HEK293 (cell line): ENCODE results near the gene XYLT2.
A peak's percentile ranks its signal among the peaks of the same experiment; 100 is the strongest.
"Not testable (repeated sequence)": the region's sequence is repeated elsewhere in the genome, so short reads cannot be mapped to it uniquely, and the experiment has no call there.

Source experiments
- CTCF ChIA-PET: fragments of 350-600 bp; formaldehyde crosslinking; extraction: SDS; loops from one replicate; lab custom pipeline; 2021; ENCODE audit warnings: antibody characterized with exemption; lab: Yijun Ruan, JAX
- POLR2A ChIA-PET: fragments of 300-600 bp; formaldehyde crosslinking; extraction: SDS; loops from one replicate; lab custom pipeline; 2020; ENCODE audit warnings: antibody characterized with exemption, inconsistent platforms; lab: Yijun Ruan, JAX
- H3K27ac ChIP-seq: fragments of 200-500 bp; sonication (Bioruptor generic); 2 replicates; pipeline ENCODE4 v1.5.1; 2014; ENCODE audit warnings: low read depth, low read length, control low read depth, inconsistent platforms; ENCODE audit errors: extremely low read depth
- H3K36me3 ChIP-seq, 2 experiments: fragments of 200-500 bp in 1 of 2; sonication (Bioruptor generic) in 1 of 2; 1 replicate in 1 of 2; 2 replicates in 1 of 2; pipeline ENCODE4 v1.5.1; 2014 to 2017; ENCODE audit warnings: inconsistent platforms in 2 of 2, low read length in 2 of 2; ENCODE audit not compliant: control insufficient read depth in 2 of 2, insufficient read depth in 1 of 2
- H3K4me1 ChIP-seq: fragments of 200-500 bp; sonication (Bioruptor generic); 2 replicates; pipeline ENCODE4 v1.5.1; 2014; ENCODE audit warnings: mild to moderate bottlenecking, low read length, inconsistent platforms; ENCODE audit not compliant: control insufficient read depth, insufficient read depth
- H3K4me3 ChIP-seq: 2 replicates; pipeline ENCODE4 v1.5.1; 2011; ENCODE audit warnings: low read depth, mild to moderate bottlenecking, control low read depth, low read length, moderate library complexity
- H3K9me3 ChIP-seq: fragments of 200-500 bp; sonication (Bioruptor generic); 2 replicates; pipeline ENCODE4 v1.5.1; 2014; ENCODE audit warnings: low read depth, low read length, inconsistent platforms; ENCODE audit not compliant: control insufficient read depth, insufficient read depth
- KLF8 ChIP-seq: fragments of 450-650 bp; formaldehyde crosslinking; IDR thresholded peaks from 2 replicates; pipeline ENCODE4 v1.5.1; 2016; ENCODE audit warnings: missing biosample characterization, missing genetic modification characterization
- MEIS1 ChIP-seq: sonication (generic); formaldehyde crosslinking; IDR thresholded peaks from 2 replicates; pipeline ENCODE4 v1.8.1; 2022; ENCODE audit warnings: missing genetic modification reagents, mild to moderate bottlenecking, borderline replicate concordance
- TCF7L2 ChIP-seq: IDR thresholded peaks from 2 replicates; pipeline ENCODE4 v1.6.1; 2011; ENCODE audit warnings: low read depth, mild to moderate bottlenecking, inconsistent platforms, low read length, moderate library complexity, borderline replicate concordance
- ZNF112 ChIP-seq: fragments of 450-650 bp; formaldehyde crosslinking; IDR thresholded peaks from 2 replicates; pipeline ENCODE4 v1.5.0; 2017; ENCODE audit warnings: missing biosample characterization, missing genetic modification characterization
- ZNF121 ChIP-seq: fragments of 450-650 bp; formaldehyde crosslinking; IDR thresholded peaks from 2 replicates; pipeline ENCODE4 v1.5.1; 2016; ENCODE audit warnings: missing biosample characterization, missing genetic modification characterization
- ZNF174 ChIP-seq: fragments of 450-650 bp; formaldehyde crosslinking; IDR thresholded peaks from 2 replicates; pipeline ENCODE4 v1.5.0; 2017; ENCODE audit warnings: missing biosample characterization, mild to moderate bottlenecking, missing genetic modification characterization
- ZNF223 ChIP-seq: fragments of 450-650 bp; formaldehyde crosslinking; IDR thresholded peaks from 2 replicates; pipeline ENCODE4 v1.5.1; 2016; ENCODE audit warnings: missing biosample characterization, missing genetic modification characterization
- ZNF335 ChIP-seq: fragments of 450-650 bp; formaldehyde crosslinking; conservative IDR thresholded peaks from 2 replicates; pipeline ENCODE4 v1.5.1; 2016; ENCODE audit warnings: missing biosample characterization, missing genetic modification characterization
- ZNF416 ChIP-seq: fragments of 450-650 bp; formaldehyde crosslinking; IDR thresholded peaks from 2 replicates; pipeline ENCODE4 v1.5.1; 2016; ENCODE audit warnings: missing biosample characterization, missing genetic modification characterization
- ZNF514 ChIP-seq: fragments of 450-650 bp; formaldehyde crosslinking; IDR thresholded peaks from 2 replicates; pipeline ENCODE4 v1.5.1; 2016; ENCODE audit warnings: missing biosample characterization, missing genetic modification characterization
- ZNF585B ChIP-seq: fragments of 450-650 bp; formaldehyde crosslinking; IDR thresholded peaks from 2 replicates; pipeline ENCODE4 v1.5.1; 2016; ENCODE audit warnings: missing biosample characterization, missing genetic modification characterization
- ZNF600 ChIP-seq: fragments of 450-650 bp; formaldehyde crosslinking; IDR thresholded peaks from 2 replicates; pipeline ENCODE4 v1.5.1; 2016; ENCODE audit warnings: missing biosample characterization, missing genetic modification characterization
- ZNF629 ChIP-seq: fragments of 450-650 bp; formaldehyde crosslinking; IDR thresholded peaks from 2 replicates; pipeline ENCODE4 v1.5.1; 2017; ENCODE audit warnings: missing biosample characterization, missing genetic modification characterization
- ZNF658 ChIP-seq: fragments of 450-650 bp; formaldehyde crosslinking; IDR thresholded peaks from 2 replicates; pipeline ENCODE4; 2016; ENCODE audit warnings: missing biosample characterization, missing genetic modification characterization
- ZNF707 ChIP-seq: fragments of 450-650 bp; formaldehyde crosslinking; IDR thresholded peaks from 2 replicates; pipeline ENCODE4 v1.5.1; 2016; ENCODE audit warnings: missing biosample characterization, missing genetic modification characterization
- ZSCAN18 ChIP-seq: fragments of 450-650 bp; formaldehyde crosslinking; IDR thresholded peaks from 2 replicates; pipeline ENCODE4 v1.5.1; 2016; ENCODE audit warnings: missing biosample characterization, missing genetic modification characterization

The XYLT2 gene

GRCh38 chr17:50397111-50397918, 51.4 kb downstream of the XYLT2 start, which contains the start of gene LRRC59 (continued):
- TF ChIP-seq ZNF416 (tag by site-specific recombination): no peak
- TF ChIP-seq ZNF658: peak; percentile 66
- peak; percentile 60 for TF ChIP-seq ZNF335 (tag by site-specific recombination)
- no peak for TF ChIP-seq MEIS1 (CRISPR knock-in tag)
- TF ChIP-seq ZNF514: no peak
- TF ChIP-seq ZNF112: no peak
- peak; percentile 47; the same call in 1 of the 2 replicates for TF ChIP-seq ZNF707 (tag by site-specific recombination)
- no peak for TF ChIP-seq TCF7L2
- TF ChIP-seq KLF8 (tag by site-specific recombination): peak; percentile 93
- TF ChIP-seq ZNF629 (tag by site-specific recombination): peak; percentile 91
- no peak for TF ChIP-seq ZNF585B (tag by site-specific recombination)
- TF ChIP-seq ZNF174 (tag by site-specific recombination): no peak
- peak; percentile 91; the same call in 1 of the 2 replicates for TF ChIP-seq ZSCAN18

GRCh38 chr17:50397919-50398285, 52.0 kb downstream of the XYLT2 start:
- Histone ChIP-seq H3K4me3 (no peak overlapping the region; the same call in 1 of the 2 replicates), H3K36me3 (peaks cover 27 to 28% of the 10 kb centered on the region in 2 experiments), H3K4me1 (peaks cover 9% of the 10 kb centered on the region), H3K27ac (no peak overlapping the region), H3K9me3 (no peaks in the 10 kb centered on the region)
- ChIA-PET POLR2A (interaction anchor here (0.5 to 4.8 kb wide), 26 partner anchors 8 to 468 kb away, joined by 3 to 41 read pairs (median 5); partner anchors contain the start of genes ACSF2, EME1, LUC7L3 and RSAD1), CTCF (interaction anchor here (0.5 to 5.0 kb wide), 37 partner anchors 9 to 764 kb away, joined by 3 to 71 read pairs (median 7); partner anchors contain the start of genes ACSF2, EME1, MRPL27 and RSAD1)
- TF ChIP-seq ZNF223 (tag by site-specific recombination) (no peak), ZNF600 (tag by site-specific recombination) (0 out of 2 replicates have a peak, but pooled peaks have one; percentile 26)

- H3K4me1 ChIP-seq, H3K4me3 ChIP-seq, H3K9me3 ChIP-seq, H3K27ac ChIP-seq: not testable (repeated sequence)
- ChIA-PET CTCF (interaction anchor here (0.6 to 5.0 kb wide), 15 partner anchors 8 to 103 kb away, joined by 4 to 71 read pairs (median 17); partner anchors contain the start of genes ACSF2, EME1, MRPL27 and RSAD1), POLR2A (interaction anchor here (1.3 to 4.8 kb wide), 3 partner anchors 18 to 80 kb away, joined by 3 to 41 read pairs (median 30); partner anchors contain the start of gene RSAD1)
- H3K36me3 ChIP-seq: peaks cover 20% of the 10 kb centered on the region in 2 experiments
- TF ChIP-seq ZNF121 (tag by site-specific recombination): peak; percentile 63; the same call in 1 of the 2 replicates
These were observed 52.7 kb downstream of the XYLT2 start for GRCh38 chr17:50398672-50399071.

- POLR2A ChIA-PET: interaction anchor here (4.8 kb wide), 1 partner anchor 19 kb away, joined by 41 read pairs; no protein-coding TSS in a partner anchor
These were observed 53.7 kb downstream of the XYLT2 start for GRCh38 chr17:50399591-50399990.

GRCh38 chr17:50405351-50405750, 59.4 kb downstream of the XYLT2 start:
- not testable (repeated sequence) for H3K36me3 ChIP-seq, H3K4me3 ChIP-seq, H3K4me1 ChIP-seq, H3K27ac ChIP-seq, H3K9me3 ChIP-seq
- POLR2A ChIA-PET: interaction anchor here (0.9 kb wide), 1 partner anchor 16 kb away, joined by 3 read pairs; no protein-coding TSS in a partner anchor
- CTCF ChIA-PET: interaction anchor here (0.6 to 3.4 kb wide), 5 partner anchors 8 to 43 kb away, joined by 3 to 39 read pairs (median 3); partner anchors contain the start of gene LRRC59

More at GRCh38 chr17:50399591-50399990, 53.7 kb downstream of the XYLT2 start:
- not testable (repeated sequence) for H3K4me1 ChIP-seq, H3K4me3 ChIP-seq, H3K9me3 ChIP-seq, H3K27ac ChIP-seq
- CTCF ChIA-PET: interaction anchor here (2.8 to 5.0 kb wide), 6 partner anchors 14 to 79 kb away, joined by 13 to 71 read pairs (median 54); partner anchors contain the start of genes ACSF2, EME1, MRPL27 and RSAD1
- peaks cover 10 to 11% of the 10 kb centered on the region in 2 experiments; a peak in 2 of 3 replicates for H3K36me3 ChIP-seq
